ENCODE results near the gene DCTN4.

DNA sequence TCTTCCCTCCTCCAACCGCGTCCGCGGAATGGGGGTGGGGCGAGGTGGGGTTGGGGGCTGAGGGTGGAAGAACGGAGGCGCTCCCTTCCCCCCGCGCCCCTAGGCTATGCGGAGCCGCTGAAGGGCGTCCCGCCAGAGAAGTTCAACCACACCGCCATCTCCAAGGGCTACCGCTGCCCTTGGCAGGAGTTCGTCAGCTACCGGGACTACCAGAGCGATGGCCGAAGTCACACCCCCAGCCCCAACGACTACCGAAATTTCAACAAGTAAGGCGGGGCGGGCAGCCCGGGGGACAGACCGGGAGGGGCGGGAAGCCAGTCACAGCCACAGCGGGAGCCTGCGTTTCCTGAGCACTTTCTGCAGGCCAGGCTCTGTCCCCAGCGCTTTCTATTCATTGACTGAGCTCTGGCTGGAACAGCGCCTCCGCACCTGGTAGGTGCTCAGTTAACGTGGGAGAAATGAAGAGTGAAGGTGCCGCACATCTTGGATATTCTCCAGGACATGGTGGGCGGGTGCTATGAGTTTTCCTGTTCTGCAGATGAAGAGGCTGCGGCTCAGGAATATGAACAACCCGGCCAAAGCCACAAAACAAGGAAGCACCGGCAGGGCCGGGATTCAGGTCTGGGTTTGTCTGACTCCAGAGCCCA, 86.5 kb downstream of the DCTN4 start:
- TF ChIP-seq, protein P1, sequence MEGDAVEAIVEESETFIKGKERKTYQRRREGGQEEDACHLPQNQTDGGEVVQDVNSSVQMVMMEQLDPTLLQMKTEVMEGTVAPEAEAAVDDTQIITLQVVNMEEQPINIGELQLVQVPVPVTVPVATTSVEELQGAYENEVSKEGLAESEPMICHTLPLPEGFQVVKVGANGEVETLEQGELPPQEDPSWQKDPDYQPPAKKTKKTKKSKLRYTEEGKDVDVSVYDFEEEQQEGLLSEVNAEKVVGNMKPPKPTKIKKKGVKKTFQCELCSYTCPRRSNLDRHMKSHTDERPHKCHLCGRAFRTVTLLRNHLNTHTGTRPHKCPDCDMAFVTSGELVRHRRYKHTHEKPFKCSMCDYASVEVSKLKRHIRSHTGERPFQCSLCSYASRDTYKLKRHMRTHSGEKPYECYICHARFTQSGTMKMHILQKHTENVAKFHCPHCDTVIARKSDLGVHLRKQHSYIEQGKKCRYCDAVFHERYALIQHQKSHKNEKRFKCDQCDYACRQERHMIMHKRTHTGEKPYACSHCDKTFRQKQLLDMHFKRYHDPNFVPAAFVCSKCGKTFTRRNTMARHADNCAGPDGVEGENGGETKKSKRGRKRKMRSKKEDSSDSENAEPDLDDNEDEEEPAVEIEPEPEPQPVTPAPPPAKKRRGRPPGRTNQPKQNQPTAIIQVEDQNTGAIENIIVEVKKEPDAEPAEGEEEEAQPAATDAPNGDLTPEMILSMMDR (IDR thresholded peaks at IDR 0.05), result no peak
- TF ChIP-seq POLR2A (IDR thresholded peaks at IDR 0.05), result no peak
